ENCODE results near the gene GSG1L2. TPM values are rescaled to one million over a fixed set of nuclear protein-coding genes. Genes with fewer than 3 reads are reported as not detected.

Gene GSG1L2
- total RNA-seq, 1 experiment from 2014 or later: not detected

- ATAC-seq (no peak), DNase-seq (ENCODE audit: low read depth, low spot score) (no peak)
- in situ Hi-C loops (cut with HindIII; ENCODE audit: low pct_unique_long_range_greater_than_20kb, low sequenced_read_pairs) (no loop called here), intact Hi-C loops (cut with micrococcal nuclease; ENCODE audit: unreplicated experiment) (no loop called here)
- Histone ChIP-seq H3K36me3 (ENCODE audit: control insufficient read depth, insufficient read depth, low read length) (no peaks in the 10 kb centered on the region), H3K4me1 (ENCODE audit: control insufficient read depth, insufficient read depth, low read length) (no peaks in the 10 kb centered on the region), H3K9me3 (ENCODE audit: control insufficient read depth, insufficient read depth, low read depth, low read length) (no peaks in the 10 kb centered on the region), H3K27ac (ENCODE audit: low read length) (no peak overlapping the region), H3K4me3 (ENCODE audit: low read depth in 2 of 2, low read length in 2 of 2) (no peak overlapping the region), H3K27me3 (ENCODE audit: control insufficient read depth, insufficient read depth, low read length) (no peaks in the 10 kb centered on the region)
- ChIA-PET CTCF (no interaction called here), POLR2A (no interaction called here)
- BruUV-seq (replicated peaks): no TSS peak
- TF ChIP-seq REST (IDR thresholded peaks at IDR 0.05; ENCODE audit: insufficient read depth in 1 of 2, low read depth in 2 of 2, low read length in 1 of 2) (no peak), TCF7L2 (IDR thresholded peaks at IDR 0.05; ENCODE audit: low read depth, low read length) (no peak), SIN3A (IDR thresholded peaks at IDR 0.05; ENCODE audit: borderline replicate concordance, insufficient read depth, low read depth, low read length) (no peak), POLR2AphosphoS5 (IDR thresholded peaks at IDR 0.05; ENCODE audit: low read depth, low read length) (no peak), CTCF (IDR thresholded peaks at IDR 0.05) (no peak)
Observed at GRCh38 chr17:9811537-9811936, 10.3 kb downstream of the GSG1L2 start.

GRCh38 chr17:9811086-9811485, 10.8 kb downstream of the GSG1L2 start:
- in situ Hi-C loops (cut with HindIII; ENCODE audit: low pct_unique_long_range_greater_than_20kb, low sequenced_read_pairs) (no loop called here), intact Hi-C loops (cut with micrococcal nuclease; ENCODE audit: unreplicated experiment) (no loop called here)
- Histone ChIP-seq H3K36me3 (ENCODE audit: control insufficient read depth, insufficient read depth, low read length) (no peaks in the 10 kb centered on the region), H3K27ac (ENCODE audit: low read length) (no peak overlapping the region), H3K9me3 (ENCODE audit: control insufficient read depth, insufficient read depth, low read depth, low read length) (no peaks in the 10 kb centered on the region), H3K27me3 (ENCODE audit: control insufficient read depth, insufficient read depth, low read length) (no peaks in the 10 kb centered on the region), H3K4me1 (ENCODE audit: control insufficient read depth, insufficient read depth, low read length) (no peaks in the 10 kb centered on the region), H3K4me3 (ENCODE audit: low read depth in 2 of 2, low read length in 2 of 2) (no peak overlapping the region)
- TF ChIP-seq REST (IDR thresholded peaks at IDR 0.05; ENCODE audit: insufficient read depth in 1 of 2, low read depth in 2 of 2, low read length in 1 of 2) (no peak), SIN3A (IDR thresholded peaks at IDR 0.05; ENCODE audit: borderline replicate concordance, insufficient read depth, low read depth, low read length) (no peak), POLR2AphosphoS5 (IDR thresholded peaks at IDR 0.05; ENCODE audit: low read depth, low read length) (no peak), TCF7L2 (IDR thresholded peaks at IDR 0.05; ENCODE audit: low read depth, low read length) (no peak), CTCF (IDR thresholded peaks at IDR 0.05) (no peak)
- ChIA-PET POLR2A (no interaction called here), CTCF (no interaction called here)
- no peak for ATAC-seq
- no TSS peak for BruUV-seq (replicated peaks)
- no peak for DNase-seq (ENCODE audit: low read depth, low spot score)

Data from Panc1 (cell line).